HEK293T (cell line): Measurements from ENCODE around the gene LRRC28.
A peak's percentile ranks its signal among the peaks of the same experiment; 100 is the strongest.

Source experiments
- CTCF ChIA-PET: fragments of 350-600 bp; formaldehyde crosslinking; extraction: SDS; loops from one replicate; lab custom pipeline; 2021; ENCODE audit warnings: antibody characterized with exemption, inconsistent platforms; lab: Yijun Ruan, JAX
- POLR2A ChIA-PET: fragments of 350-600 bp; formaldehyde crosslinking; extraction: SDS; loops from one replicate; lab custom pipeline; 2020; ENCODE audit warnings: antibody characterized with exemption, inconsistent platforms; lab: Yijun Ruan, JAX
- DNase-seq: peaks from one replicate; pipeline ENCODE4 v3.0.0; 2012; ENCODE audit warnings: mixed read lengths; ENCODE audit errors: extremely low spot score
- ARNT ChIP-seq: fragments of 450-650 bp; IDR thresholded peaks from 2 replicates; pipeline ENCODE4 v1.6.1; 2017; ENCODE audit warnings: mild to moderate bottlenecking
- BHLHE40 ChIP-seq: fragments of 450-650 bp; IDR thresholded peaks from 2 replicates; pipeline ENCODE4 v1.6.1; 2016; ENCODE audit warnings: mild to moderate bottlenecking, moderate library complexity, borderline replicate concordance
- CTBP1 ChIP-seq: fragments of 450-650 bp; IDR thresholded peaks from 2 replicates; pipeline ENCODE4 v1.6.1; 2016; ENCODE audit warnings: borderline replicate concordance
- ELF4 ChIP-seq: fragments of 450-650 bp; IDR thresholded peaks from 2 replicates; pipeline ENCODE4 v1.6.1; 2017; ENCODE audit warnings: antibody characterized with exemption
- FOXA1 ChIP-seq: fragments of 450-650 bp; IDR thresholded peaks from 2 replicates; pipeline ENCODE4 v1.6.1; 2016; ENCODE audit warnings: mild to moderate bottlenecking
- FOXK2 ChIP-seq: fragments of 450-650 bp; IDR thresholded peaks from 2 replicates; pipeline ENCODE4 v1.6.1; 2016; ENCODE audit warnings: mild to moderate bottlenecking
- FOXM1 ChIP-seq: fragments of 450-650 bp; IDR thresholded peaks from 2 replicates; pipeline ENCODE4 v1.6.1; 2017; ENCODE audit warnings: mild to moderate bottlenecking, borderline replicate concordance
- HDGF ChIP-seq: fragments of 450-650 bp; IDR thresholded peaks from 2 replicates; pipeline ENCODE4 v1.6.1; 2017; ENCODE audit warnings: antibody characterized with exemption, borderline replicate concordance
- L3MBTL2 ChIP-seq: fragments of 450-650 bp; conservative IDR thresholded peaks from 2 replicates; pipeline ENCODE4 v1.6.1; 2016; ENCODE audit warnings: mild to moderate bottlenecking
- LEF1 ChIP-seq: fragments of 450-650 bp; IDR thresholded peaks from 2 replicates; pipeline ENCODE4 v1.6.1; 2017; ENCODE audit warnings: mild to moderate bottlenecking, borderline replicate concordance
- NFRKB ChIP-seq: fragments of 450-650 bp; IDR thresholded peaks from 2 replicates; pipeline ENCODE4 v1.6.1; 2016; ENCODE audit warnings: mild to moderate bottlenecking, moderate library complexity
- PKNOX1 ChIP-seq: fragments of 450-650 bp; IDR thresholded peaks from 2 replicates; pipeline ENCODE4 v1.6.1; 2016
- SP1 ChIP-seq: fragments of 450-650 bp; IDR thresholded peaks from 2 replicates; pipeline ENCODE4 v1.6.1; 2017
- SUZ12 ChIP-seq: fragments of 450-650 bp; IDR thresholded peaks from 2 replicates; pipeline ENCODE4 v1.6.1; 2016; ENCODE audit warnings: mild to moderate bottlenecking
- TARDBP ChIP-seq: fragments of 450-650 bp; IDR thresholded peaks from 2 replicates; pipeline ENCODE4 v1.6.1; 2016
- ZNF384 ChIP-seq: fragments of 450-650 bp; IDR thresholded peaks from 2 replicates; pipeline ENCODE4 v1.6.1; 2016

Gene LRRC28

DNA sequence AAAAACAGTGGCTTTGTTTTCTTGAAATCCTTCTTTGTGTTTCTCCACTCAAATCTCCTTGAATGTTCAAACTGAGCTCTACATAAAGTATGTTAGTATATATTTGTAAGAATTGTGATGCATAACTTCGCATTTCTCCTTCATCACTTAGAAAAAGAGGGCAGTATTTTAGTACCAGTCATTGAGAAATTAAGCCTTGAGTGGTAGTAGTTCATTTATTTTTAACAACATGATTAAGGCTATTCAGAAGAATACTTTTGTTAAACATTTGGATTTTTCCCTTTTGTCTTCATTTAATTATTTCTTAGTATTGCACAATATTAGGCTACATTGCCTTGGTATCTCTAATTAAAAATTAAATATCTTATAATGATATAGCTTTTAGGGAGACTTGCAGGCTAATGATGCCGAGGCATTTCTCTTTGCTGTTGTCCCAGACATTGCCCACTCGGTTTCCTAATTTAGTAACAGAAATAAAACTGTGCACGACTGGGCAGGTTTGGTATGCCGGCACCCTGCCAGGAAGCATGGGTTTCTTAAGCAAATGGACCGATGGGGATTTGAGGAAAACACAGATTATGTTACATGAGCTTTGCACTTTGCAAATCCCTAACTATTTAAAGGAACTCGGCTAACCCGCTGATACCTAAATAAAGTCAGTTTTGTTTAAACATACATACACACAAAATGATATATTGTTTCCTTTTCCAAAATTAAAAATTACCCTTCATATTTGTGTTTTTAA, 54.7 kb downstream of the LRRC28 start:
- CTCF ChIA-PET: interaction anchor here (0.6 to 1.2 kb wide), 3 partner anchors 13 to 33 kb away, joined by 3 to 4 read pairs (median 3); no protein-coding TSS in a partner anchor
- no peak for TF ChIP-seq NFRKB
- peak; percentile 13; the same call in 1 of the 2 replicates for TF ChIP-seq PKNOX1
- no peak for TF ChIP-seq FOXK2
- TF ChIP-seq HDGF: no peak
- no peak for TF ChIP-seq FOXM1
- TF ChIP-seq BHLHE40: no peak
- peak; percentile 61; the same call in 1 of the 2 replicates for TF ChIP-seq CTBP1
- no peak for TF ChIP-seq SUZ12
- POLR2A ChIA-PET: interaction anchor here (0.7 to 1.0 kb wide), 3 partner anchors 55 to 427 kb away, joined by 3 to 4 read pairs (median 3); partner anchors contain the start of genes LRRC28 and LYSMD4
- DNase-seq: peak; percentile 60

DNA sequence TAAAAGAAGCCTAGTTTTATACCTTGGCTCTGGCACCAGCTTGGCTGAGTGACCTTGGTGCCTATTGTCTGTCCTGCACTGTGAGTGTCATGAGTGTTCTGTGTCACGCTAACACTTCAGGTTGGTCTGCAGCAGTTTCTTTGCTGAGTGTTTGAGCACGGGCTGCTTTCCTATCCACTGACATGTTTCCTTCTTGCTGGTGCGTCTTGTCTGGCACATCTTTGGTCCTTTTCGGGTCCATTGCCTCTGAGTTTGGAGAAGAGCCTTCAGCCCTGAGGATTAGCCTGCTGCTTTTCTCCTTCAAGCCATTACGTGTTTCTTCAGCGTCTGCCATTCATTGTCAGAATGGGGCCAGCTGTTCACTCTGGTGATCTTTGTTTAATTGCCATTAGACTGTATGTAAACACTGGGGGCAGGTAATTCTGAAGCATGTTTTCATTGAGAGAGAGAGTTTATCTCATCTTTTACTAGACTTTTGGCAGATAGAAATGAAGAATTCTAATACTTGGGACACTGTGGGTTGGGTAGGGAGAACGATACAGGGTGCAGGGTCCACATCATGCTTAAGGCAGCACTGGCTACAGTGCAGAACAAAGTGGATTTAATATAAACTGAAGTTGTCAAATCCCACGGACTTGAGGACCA, 55.5 kb downstream of the LRRC28 start:
- ChIA-PET CTCF (interaction anchor here (1.2 kb wide), 1 partner anchor 19 kb away, joined by 3 read pairs; no protein-coding TSS in a partner anchor), POLR2A (interaction anchor here (0.7 to 0.9 kb wide), 2 partner anchors 56 to 260 kb away, joined by 3 to 4 read pairs; partner anchors contain the start of gene LRRC28)
- no peak for TF ChIP-seq L3MBTL2
- TF ChIP-seq FOXK2: no peak
- TF ChIP-seq CTBP1: no peak
- TF ChIP-seq FOXM1: no peak
- DNase-seq: peak; percentile 33

- CTCF ChIA-PET: no interaction called here
- TF ChIP-seq FOXK2: no peak
- TF ChIP-seq NFRKB: no peak
- TF ChIP-seq TARDBP: no peak
- TF ChIP-seq ELF4: no peak
- no peak for TF ChIP-seq SUZ12
- TF ChIP-seq PKNOX1: no peak
- TF ChIP-seq FOXM1: no peak
- no peak for DNase-seq
- POLR2A ChIA-PET: no interaction called here
Measured at GRCh38 chr15:99307735-99308134, 56.5 kb downstream of the LRRC28 start.

DNA sequence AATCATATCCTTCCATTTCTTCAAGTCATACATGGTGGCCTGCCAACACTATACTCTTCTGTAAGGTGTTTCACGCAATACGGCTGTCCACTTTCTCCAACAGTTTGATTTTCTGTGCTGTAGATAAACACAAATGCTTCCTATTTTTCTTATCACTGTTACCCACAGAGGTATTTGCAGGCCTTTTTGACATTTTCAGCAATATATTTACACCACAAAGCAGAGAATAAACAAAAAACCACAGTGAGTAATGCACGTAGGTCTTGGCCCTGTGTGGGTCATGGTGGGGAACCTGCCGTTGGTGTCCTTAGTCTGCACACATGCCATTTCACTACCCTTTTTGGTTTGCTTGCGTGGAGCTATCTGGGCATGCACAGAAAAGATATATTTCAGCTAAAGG, 59.5 kb downstream of the LRRC28 start:
- CTCF ChIA-PET: no interaction called here
- TF ChIP-seq FOXA1 (no peak), NFRKB (no peak), ARNT (no peak), SUZ12 (no peak), L3MBTL2 (no peak), SP1 (no peak), ZNF384 (no peak), PKNOX1 (no peak), FOXM1 (no peak), ELF4 (no peak), FOXK2 (no peak), BHLHE40 (no peak)
- POLR2A ChIA-PET: no interaction called here
- no peak for DNase-seq

- DNase-seq: no peak
- POLR2A ChIA-PET: no interaction called here
- TF ChIP-seq FOXA1 (no peak), LEF1 (no peak), FOXM1 (no peak), TARDBP (no peak), L3MBTL2 (no peak), SP1 (no peak)
- CTCF ChIA-PET: no interaction called here
Measured at GRCh38 chr15:99312228-99312627, 60.9 kb downstream of the LRRC28 start.

- DNase-seq: no peak
- ChIA-PET CTCF (no interaction called here), POLR2A (interaction anchor here (0.8 kb wide), 1 partner anchor 44 kb away, joined by 3 read pairs; no protein-coding TSS in a partner anchor)
- no peak for TF ChIP-seq FOXM1
- TF ChIP-seq BHLHE40: no peak
- TF ChIP-seq SP1: no peak
- TF ChIP-seq L3MBTL2: no peak
- TF ChIP-seq ARNT: no peak
- no peak for TF ChIP-seq CTBP1
- no peak for TF ChIP-seq FOXK2
- no peak for TF ChIP-seq TARDBP
- no peak for TF ChIP-seq NFRKB
- no peak for TF ChIP-seq SUZ12
- no peak for TF ChIP-seq FOXA1
- TF ChIP-seq PKNOX1: no peak
- no peak for TF ChIP-seq ELF4
- no peak for TF ChIP-seq HDGF
- no peak for TF ChIP-seq LEF1
- TF ChIP-seq ZNF384: no peak
Measured at GRCh38 chr15:99312794-99313193, 61.5 kb downstream of the LRRC28 start.
